Stimulated activated CD4-positive, alpha-beta T cell treated with anti-CD3 and anti-CD28 coated beads, Interleukin-4, amount 100 ng/mL, for 1 hour (primary cell): ENCODE results near the gene KLHDC2.
"Not testable (repeated sequence)": the region's sequence is repeated elsewhere in the genome, so short reads cannot be mapped to it uniquely, and the experiment has no call there.

Experiments used
- DNase-seq: peaks from one replicate; pipeline ENCODE4 v3.0.0-alpha.2; 2020

Gene KLHDC2

DNA sequence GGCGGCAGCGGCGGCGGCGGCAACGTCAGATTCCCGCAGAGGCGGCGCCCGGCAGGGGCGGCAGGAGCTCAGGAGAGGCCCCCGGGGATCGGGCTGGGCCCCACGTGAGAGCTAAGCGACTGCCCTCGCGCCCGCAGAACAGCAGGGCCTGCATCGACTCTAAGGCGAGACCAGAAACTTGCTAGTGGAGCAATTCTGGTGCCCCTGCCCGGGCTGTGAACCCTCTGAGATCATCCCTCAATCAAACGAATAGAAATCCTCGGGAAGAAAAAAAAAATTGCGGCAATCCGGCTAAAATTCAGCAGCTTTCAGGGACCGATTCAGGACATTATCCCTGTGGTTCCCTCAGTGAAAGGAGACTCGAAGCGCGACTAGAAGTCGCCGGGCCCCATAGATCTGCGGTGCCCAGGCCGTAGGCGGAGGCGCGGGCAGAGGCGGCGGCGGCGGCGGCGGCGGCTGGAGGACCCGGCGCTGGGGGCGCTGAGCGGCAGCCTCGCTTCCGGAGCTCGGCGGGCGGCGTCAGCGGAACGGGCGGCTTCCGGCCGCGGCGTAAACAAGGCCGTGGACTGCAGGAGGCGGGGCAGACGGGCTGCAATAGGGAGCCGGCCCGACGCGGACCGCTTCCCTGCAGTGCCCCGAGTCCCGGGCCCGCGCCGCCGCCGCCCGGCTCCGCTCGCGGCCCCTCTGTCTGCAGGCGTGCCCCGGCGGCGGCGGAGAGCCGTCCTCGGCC lies at the start of gene KLHDC2:
Gene KLHDC2, plus strand, starts transcription at position 583 of the 730 bp plus-strand sequence. CDS start 316 bp downstream, outside the sequence.
- peak; percentile 89 for DNase-seq

GRCh38 chr14:49720744-49721143 lies 47.2 kb upstream of the KLHDC2 start:
- no peak for DNase-seq

DNA sequence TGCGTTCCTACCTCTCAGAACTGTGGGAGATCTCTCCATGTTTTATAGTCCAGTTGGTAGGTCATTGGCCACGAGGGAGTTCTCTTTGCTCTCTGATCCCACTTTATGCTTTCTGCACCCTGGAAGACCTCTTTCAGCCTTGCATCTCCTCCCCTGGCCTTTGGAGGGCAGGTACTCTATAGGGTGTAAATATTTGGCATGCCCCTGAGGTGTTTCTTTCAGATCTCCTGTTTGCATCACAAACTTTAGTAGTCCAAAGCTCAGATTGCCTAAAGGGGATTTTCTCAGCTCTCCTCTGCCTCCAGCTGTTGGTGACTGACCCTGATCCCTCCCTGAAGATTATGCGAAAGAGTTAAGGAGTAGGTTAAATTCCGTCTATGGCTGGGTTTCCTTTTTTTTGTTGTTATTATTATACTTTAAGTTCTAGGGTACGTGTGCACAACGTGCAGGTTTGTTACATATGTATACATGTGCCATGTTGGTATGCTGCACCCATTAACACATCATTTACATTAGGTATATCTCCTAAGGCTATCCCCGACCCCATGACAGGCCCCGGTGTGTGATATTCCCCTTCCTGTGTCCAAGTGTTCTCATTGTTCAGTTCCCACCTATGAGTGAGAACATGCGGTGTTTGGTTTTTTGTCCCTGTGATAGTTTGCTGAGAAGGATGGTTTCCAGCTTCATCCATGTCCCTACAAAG lies 46.1 kb upstream of the KLHDC2 start:
- DNase-seq = not testable (repeated sequence)

DNA sequence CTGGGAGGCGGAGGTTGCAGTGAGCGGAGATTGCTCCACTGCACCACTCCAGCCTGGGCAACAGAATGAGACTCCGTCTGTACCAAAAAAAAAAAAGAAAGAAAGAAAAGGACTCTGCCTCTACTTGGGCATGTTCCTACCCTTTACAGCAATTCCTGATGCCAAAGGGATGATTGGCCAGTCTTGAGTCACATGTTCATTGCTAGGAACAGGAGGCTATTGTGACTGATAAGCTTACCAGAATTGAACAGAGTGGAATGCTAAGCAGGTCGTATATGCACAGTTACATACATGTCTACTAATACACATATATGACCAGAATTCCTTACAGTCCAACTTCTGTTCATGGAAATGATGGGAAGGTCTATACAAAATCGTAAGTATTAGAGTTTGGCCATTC lies 40.8 kb upstream of the KLHDC2 start:
- DNase-seq = no peak

- no peak for DNase-seq
These were observed 35.1 kb upstream of the KLHDC2 start for GRCh38 chr14:49732896-49733295.

- DNase-seq = no peak
These were observed 34.1 kb upstream of the KLHDC2 start for GRCh38 chr14:49733836-49734235.

DNA sequence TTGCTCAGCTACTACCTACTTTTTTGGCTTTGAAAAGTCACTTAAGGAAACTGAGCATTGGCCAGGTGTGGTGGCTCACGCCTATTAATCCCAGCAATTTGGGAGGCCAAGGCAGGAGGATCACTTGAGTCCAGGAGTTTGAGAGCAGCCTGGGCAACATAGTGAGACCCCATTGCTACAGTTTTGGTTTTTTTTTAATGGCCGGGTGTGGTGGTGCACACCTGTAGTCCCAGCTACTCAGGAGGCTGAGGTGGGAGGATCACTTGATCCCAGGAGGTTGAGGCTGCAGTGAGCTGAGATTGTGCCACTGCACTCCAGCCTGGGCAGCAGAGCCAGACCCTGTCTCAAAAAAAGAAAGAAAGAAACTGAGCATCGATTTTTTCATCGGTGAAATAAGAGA lies 32.3 kb upstream of the KLHDC2 start:
- not testable (repeated sequence) for DNase-seq

- no peak for DNase-seq
These were observed 22.8 kb upstream of the KLHDC2 start for GRCh38 chr14:49745191-49745590.

DNA sequence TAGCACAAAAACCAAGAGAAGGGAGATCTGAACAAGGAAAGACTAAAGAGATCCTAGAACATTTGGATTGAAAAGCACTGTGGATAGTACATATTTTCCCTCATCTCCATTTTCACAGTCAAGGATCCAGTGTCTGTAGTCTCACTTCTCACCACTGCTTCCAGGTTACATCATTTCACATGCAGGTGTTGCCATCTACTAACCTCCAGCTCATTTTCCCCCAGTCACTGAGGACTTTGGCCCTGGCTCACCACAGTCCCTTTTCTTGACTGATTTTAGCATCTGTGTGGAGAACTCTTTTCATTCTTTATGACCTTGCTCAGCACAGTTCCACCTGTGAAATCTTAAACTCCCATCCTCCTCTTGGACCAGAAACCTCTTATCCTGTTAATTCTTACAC lies 21.5 kb upstream of the KLHDC2 start:
- not testable (repeated sequence) for DNase-seq

DNA sequence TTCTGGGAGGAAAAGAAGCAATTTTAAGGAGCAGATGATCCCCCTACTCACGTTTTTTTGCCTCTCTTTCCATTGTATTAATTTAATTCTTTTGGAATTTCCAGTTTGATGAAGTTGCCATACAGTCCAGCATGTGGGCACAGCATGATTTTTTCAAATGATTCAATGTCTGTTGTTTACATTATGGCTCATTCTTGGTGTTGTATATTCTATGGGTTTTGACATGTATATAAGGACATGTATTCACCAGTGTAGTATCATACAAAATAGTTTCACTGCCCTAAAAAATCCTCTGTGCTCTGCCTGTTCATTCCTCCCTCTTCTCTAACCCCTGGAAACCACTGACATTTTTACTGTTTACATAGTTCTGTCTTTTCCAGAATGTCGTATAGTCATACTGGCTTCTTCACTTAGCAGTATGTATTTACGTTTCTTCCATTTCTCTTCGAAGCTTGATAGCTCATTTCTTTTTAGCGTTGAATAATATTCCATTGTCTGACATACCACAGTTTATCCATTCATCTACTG lies 13.3 kb upstream of the KLHDC2 start:
- no peak for DNase-seq

DNA sequence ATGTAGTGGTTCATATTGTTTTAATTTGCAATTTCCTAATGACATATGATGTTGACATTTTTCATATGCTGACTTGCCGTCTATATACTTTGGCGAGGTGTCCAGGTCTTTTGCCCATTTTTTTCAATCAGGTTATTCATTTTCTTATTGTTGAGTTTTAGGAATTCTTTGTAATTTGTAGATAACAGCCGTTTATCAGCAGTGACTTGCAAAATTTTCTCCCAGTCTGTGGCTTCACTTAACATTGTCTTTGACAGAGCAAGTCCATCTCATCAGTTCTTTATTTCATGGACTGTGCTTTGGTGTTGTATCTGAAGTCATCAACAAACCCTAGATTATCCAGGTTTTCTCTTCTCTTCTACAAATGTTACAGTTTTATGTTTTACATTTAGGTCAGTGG lies 12.6 kb upstream of the KLHDC2 start:
- DNase-seq = no peak

GRCh38 chr14:49761839-49762551 lies 6.0 kb upstream of the KLHDC2 start:
- DNase-seq = no peak

GRCh38 chr14:49766839-49767238 lies 1.1 kb upstream of the KLHDC2 start:
- no peak for DNase-seq

DNA sequence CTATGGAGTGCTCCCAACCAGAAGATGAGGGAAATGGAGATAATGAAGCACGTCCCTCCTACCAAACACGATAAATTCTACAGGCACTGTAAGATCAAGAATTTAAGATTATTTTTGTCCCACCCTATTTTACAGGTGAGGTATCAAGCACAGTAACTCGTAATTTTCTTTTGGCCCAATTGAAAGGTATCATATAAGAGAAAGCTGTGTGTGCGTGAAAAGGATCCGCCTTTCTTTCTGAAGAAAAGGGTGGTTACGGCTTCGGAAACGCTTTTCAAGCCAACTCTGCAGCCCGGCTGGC lies 733 bp upstream of the KLHDC2 start:
- DNase-seq = no peak

GRCh38 chr14:49768301-49769121 lies 558 bp downstream of the KLHDC2 start:
- peak; percentile 73 for DNase-seq

DNA sequence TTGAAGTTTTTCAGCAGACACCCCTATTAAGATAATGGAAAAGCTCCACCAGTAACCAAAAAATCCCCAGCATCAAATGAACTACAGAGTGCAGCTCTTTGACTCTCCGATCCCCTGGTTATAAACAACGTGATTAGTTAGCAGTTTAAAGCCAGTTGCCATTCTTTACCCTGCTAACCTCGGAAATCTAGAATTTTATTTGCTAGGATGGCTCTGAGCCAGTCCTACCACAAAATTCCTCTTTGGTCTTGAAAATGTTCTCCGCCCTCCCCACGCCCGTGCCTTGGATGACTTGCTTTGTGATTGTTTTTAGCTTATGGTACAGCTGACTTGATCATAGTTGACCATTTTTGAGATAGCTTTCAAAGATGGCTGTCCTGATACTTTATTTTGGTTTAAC lies 1.2 kb downstream of the KLHDC2 start:
- DNase-seq = no peak

GRCh38 chr14:49769581-49770211 lies 1.7 kb downstream of the KLHDC2 start:
- DNase-seq = no peak

DNA sequence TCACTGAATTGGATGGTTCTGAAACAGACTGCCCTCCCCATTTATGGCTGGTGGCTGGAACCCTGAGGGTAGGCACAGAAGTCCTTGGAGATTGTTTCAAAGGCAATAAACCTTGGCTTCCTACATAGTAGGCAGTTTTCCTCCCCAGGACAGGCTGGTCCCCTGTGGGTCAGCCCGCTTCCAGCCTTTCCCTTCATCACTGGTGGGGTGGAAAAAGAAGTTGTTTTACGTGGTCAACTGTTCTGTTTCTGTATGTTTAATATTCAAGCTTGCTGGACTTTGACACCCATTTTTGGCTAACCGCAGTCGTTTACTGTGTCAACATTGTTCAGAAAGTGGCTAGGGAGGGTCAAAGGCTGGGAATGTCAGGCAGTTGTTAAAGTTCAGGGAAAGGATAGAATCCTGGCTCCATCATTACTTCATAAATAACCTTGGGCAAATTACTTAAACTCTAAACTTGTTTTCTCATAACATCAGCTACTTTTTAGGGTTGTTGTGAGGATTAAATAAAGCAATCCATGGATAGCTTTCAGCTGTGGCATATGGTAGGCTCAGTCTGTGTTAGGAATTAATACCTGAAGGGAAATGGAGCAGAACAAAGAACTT lies 2.4 kb downstream of the KLHDC2 start:
- DNase-seq = no peak

DNA sequence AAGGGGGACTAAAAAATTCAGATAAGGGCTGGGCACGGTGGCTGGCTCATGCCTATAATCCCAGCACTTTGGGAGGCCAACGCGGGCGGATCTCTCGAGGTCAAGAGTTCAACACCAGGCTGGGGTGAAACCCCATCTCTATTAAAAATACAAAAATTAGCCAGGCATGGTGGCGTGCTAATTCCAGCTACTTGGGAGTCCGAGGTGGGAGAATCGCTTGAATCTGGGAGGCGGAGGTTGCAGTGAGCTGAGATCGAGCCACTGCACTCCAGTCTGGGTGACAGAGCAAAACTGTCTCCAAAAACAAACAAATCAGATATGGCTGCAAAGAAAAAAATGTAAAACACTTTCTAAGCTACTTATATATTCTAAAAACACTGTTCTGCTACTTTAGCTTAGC lies 3.7 kb downstream of the KLHDC2 start:
- DNase-seq = not testable (repeated sequence)

DNA sequence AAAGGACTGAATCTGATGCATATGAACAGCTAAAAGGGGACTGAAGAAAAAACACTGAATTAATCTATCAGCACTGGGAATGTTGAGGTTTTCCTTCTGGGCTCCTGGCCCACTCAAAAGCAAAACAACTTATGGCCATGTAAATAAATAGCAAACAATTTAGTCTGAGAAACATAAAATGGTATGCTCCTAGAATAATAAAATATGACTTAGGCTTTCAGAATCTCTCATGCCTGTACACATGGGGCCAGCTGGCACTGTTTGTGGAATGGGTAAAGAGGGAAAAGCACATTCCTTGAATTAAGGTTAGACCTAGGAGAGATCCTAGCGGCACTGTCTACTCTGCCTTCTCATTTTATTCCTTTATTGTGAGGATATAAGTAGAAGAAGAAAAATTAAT lies 6.2 kb downstream of the KLHDC2 start:
- no peak for DNase-seq

DNA sequence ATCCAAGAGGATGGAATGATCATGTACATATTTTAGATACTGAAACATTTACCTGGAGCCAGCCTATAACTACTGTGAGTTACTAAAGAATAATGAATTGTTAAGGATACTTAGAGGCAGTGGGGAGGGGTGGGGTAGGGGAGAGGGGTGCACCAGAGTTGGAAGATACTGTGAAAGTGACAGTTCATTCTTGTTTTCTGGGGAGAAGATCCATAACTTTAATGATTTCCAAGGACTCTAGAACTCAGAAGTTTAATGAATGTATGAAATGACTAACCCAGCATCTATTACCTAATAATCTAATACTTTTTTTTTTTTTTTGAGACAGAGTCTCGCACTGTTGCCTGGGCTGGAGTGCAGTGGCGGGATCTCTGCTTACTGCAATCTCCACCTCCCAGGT lies 10.5 kb downstream of the KLHDC2 start:
- DNase-seq = no peak

DNA sequence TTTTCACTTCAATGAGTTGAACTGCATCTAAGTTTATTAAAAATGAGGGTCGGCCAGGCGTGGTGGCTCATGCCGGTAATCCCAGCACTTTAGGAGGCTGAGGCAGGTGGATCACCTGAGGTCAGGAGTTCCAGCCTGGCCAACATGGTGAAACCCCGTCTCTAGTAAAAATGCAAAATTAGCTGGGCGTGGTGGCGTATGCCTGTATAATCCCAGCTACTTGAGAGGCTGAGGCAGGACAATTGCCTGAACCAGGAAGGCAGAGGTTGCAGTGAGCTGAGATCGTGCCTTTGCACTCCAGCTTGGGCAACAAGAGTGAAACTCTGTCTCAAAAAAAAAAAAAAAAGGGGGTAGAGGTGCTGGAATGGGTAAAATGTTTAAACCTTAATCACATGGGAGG lies 13.1 kb downstream of the KLHDC2 start:
- DNase-seq = not testable (repeated sequence)
